VCaP (cell line): ENCODE results near the gene TENM4.

Experiments
- H3K27ac ChIP-seq: fragments of 450-650 bp; 2 replicates; pipeline ENCODE4 v1.5.1; 2017
- TF ChIP-seq, protein P1 (sequence below): fragments of 450-650 bp; conservative IDR thresholded peaks from 2 replicates; pipeline ENCODE4 v1.5.1; 2017; ENCODE audit warnings: mild to moderate bottlenecking, moderate library complexity

The TENM4 gene

GRCh38 chr11:78607696-78608095 lies 833.1 kb downstream of the TENM4 start:
- H3K27ac ChIP-seq = no peak overlapping the region
- TF ChIP-seq, protein P1, sequence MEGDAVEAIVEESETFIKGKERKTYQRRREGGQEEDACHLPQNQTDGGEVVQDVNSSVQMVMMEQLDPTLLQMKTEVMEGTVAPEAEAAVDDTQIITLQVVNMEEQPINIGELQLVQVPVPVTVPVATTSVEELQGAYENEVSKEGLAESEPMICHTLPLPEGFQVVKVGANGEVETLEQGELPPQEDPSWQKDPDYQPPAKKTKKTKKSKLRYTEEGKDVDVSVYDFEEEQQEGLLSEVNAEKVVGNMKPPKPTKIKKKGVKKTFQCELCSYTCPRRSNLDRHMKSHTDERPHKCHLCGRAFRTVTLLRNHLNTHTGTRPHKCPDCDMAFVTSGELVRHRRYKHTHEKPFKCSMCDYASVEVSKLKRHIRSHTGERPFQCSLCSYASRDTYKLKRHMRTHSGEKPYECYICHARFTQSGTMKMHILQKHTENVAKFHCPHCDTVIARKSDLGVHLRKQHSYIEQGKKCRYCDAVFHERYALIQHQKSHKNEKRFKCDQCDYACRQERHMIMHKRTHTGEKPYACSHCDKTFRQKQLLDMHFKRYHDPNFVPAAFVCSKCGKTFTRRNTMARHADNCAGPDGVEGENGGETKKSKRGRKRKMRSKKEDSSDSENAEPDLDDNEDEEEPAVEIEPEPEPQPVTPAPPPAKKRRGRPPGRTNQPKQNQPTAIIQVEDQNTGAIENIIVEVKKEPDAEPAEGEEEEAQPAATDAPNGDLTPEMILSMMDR = no peak

- no peak overlapping the region for H3K27ac ChIP-seq
- TF ChIP-seq, protein P1 = no peak
Observed at GRCh38 chr11:78606667-78607066, 834.2 kb downstream of the TENM4 start.

DNA sequence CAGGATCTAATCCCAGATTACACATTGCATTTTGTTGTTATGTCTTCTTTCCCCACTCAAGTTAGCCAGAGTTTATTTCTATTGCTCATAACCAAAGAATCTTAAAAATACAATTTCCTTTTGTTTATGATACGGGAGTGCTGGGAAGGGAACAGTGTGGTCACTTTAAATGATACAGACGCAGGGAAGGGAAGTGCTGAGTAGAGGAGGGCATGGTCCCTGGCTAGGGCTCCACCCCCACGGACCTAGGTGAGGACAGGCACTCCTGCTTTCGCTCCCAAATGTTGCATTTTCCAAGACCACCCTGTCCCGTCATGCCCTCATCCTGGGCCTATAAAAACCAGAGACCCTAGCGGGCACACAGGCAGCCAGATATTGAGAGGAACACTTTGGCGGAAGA lies 835.5 kb downstream of the TENM4 start:
- H3K27ac ChIP-seq = no peak overlapping the region
- TF ChIP-seq, protein P1 = no peak

DNA sequence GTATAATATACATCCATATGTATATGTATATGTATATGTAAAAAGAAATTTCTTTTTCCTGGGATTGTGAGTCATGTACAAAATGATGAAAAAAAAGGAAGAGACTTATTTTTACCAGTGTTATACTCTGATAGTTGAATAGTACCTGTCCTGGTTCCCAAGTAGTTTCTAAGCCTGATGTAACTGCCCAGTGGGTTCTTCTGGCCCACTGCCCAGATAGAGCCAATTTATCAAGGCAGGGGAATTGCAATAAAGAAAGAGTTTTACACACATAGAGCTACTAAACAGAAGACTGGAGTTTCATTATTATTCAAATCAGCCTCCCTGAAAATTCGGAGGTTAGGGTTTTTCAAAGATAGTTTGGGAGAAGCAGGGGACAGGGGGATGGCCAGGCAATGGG lies 837.0 kb downstream of the TENM4 start:
- no peak overlapping the region for H3K27ac ChIP-seq
- TF ChIP-seq, protein P1 = no peak
